ENCODE results near the gene DSEL.

- TF ChIP-seq, protein P1, sequence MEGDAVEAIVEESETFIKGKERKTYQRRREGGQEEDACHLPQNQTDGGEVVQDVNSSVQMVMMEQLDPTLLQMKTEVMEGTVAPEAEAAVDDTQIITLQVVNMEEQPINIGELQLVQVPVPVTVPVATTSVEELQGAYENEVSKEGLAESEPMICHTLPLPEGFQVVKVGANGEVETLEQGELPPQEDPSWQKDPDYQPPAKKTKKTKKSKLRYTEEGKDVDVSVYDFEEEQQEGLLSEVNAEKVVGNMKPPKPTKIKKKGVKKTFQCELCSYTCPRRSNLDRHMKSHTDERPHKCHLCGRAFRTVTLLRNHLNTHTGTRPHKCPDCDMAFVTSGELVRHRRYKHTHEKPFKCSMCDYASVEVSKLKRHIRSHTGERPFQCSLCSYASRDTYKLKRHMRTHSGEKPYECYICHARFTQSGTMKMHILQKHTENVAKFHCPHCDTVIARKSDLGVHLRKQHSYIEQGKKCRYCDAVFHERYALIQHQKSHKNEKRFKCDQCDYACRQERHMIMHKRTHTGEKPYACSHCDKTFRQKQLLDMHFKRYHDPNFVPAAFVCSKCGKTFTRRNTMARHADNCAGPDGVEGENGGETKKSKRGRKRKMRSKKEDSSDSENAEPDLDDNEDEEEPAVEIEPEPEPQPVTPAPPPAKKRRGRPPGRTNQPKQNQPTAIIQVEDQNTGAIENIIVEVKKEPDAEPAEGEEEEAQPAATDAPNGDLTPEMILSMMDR (IDR thresholded peaks at IDR 0.05 in 8 of 11, conservative IDR thresholded peaks at IDR 0.05 in 3 of 11) = no peak
- no peak for TF ChIP-seq POLR2AphosphoS5 (IDR thresholded peaks at IDR 0.05)
Observed at GRCh38 chr18:67475673-67476072, 40.8 kb downstream of the DSEL start.

Measured in spleen (tissue), 7 donors.